MM.1S (cell line): Measurements from ENCODE around the gene LCE1A.

Experiments
- EZH2 ChIP-seq: fragments of 300-600 bp; sonication (generic); optimal IDR thresholded peaks from 2 replicates; pipeline ENCODE3; 2017; ENCODE audit warnings: low read depth, mild to moderate bottlenecking, antibody characterized with exemption, low read length, mixed read lengths
- TF ChIP-seq, protein P1 (sequence below): fragments of 300-600 bp; sonication (generic); IDR thresholded peaks from 2 replicates; pipeline ENCODE4 v1.5.1; 2016; ENCODE audit warnings: antibody characterized with exemption, low read length, mixed read lengths

DNA sequence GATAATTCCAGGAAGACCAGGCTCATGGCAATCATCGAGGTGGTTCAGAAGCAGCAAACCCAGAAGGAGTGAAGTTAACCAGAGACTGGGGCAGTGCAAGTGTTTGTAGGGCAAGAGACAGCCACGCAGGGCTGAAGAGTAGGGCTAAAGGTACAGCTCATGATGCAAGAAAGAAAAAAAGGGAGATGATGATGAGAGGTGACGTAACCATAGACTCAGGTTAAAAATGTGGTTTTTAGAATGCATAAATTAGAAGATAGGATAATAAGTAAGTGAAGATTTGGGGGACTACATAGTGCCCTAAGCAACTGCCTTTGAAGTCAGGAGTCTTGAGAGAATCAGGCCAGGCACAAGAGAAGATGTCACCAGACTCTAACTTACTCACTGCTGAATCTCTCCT lies 32.9 kb downstream of the LCE1A start:
- TF ChIP-seq, protein P1, sequence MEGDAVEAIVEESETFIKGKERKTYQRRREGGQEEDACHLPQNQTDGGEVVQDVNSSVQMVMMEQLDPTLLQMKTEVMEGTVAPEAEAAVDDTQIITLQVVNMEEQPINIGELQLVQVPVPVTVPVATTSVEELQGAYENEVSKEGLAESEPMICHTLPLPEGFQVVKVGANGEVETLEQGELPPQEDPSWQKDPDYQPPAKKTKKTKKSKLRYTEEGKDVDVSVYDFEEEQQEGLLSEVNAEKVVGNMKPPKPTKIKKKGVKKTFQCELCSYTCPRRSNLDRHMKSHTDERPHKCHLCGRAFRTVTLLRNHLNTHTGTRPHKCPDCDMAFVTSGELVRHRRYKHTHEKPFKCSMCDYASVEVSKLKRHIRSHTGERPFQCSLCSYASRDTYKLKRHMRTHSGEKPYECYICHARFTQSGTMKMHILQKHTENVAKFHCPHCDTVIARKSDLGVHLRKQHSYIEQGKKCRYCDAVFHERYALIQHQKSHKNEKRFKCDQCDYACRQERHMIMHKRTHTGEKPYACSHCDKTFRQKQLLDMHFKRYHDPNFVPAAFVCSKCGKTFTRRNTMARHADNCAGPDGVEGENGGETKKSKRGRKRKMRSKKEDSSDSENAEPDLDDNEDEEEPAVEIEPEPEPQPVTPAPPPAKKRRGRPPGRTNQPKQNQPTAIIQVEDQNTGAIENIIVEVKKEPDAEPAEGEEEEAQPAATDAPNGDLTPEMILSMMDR = no peak
- TF ChIP-seq EZH2 = no peak
